ENCODE data around the gene STAT1. TPM values are rescaled to one million over a fixed set of nuclear protein-coding genes. Genes with fewer than 3 reads are reported as not detected.

STAT1 gene
- total RNA-seq, 1 donor from 2014 or later: 29.8 TPM

DNA sequence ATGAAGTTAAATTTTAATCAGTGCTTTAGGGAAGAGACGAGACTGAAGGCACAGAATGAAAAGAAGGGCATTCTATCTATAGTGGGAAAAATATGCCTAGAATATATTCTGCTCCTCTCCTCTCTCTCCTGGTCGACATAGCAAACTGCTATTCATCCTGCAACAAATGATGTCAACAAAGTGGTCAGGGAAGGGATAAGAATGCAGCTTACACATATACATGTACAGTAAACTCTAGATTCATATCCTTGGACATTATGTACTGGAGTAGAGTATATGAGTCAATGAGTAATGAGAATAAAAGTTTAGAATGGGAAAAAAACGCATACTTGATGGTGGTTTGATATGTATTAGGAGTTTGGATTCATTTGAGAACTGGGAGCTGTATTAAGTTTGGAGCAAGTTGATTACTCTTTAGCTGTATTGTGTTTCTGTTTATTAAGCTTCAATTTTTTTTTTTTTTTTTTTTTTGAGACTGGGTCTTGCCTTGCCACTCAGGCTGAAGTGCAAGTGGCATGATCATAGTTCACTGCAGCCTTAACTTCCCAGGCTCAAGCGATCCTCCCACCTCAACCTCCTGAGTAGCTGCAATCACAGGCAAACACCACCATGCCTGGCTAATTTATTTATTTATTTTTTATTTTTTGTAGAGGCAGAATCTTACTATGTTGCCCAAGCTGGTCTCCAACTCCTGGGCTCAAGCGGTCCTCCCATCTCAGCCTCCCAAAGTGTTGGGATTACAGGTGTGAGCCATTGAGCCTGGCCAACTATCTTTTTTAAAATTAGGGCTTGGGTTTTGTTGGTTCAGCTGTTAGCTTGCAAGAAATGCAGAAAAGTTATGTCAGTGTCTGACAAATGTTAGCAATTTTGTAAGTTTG lies 53.8 kb downstream of the STAT1 start:
- no peak for DNase-seq

DNA sequence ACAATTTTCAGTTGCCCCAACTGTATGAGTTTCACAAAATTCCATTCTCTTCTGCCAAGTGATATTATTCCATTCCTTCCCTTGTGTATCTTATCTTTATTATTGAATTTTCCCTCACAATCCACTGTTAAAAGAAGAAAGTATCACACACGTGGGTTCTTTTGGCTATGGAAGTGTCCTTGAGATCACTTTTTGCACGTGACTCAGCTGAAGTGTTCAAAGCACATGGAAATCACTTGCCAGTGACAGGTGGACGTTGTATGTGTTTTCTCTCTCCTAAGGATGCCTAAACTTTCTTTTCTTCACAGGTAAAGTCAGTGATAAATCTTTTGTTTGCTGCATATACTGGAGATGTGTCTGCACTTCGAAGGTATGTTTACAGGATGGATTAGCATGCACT lies 60.7 kb downstream of the STAT1 start:
- no peak for DNase-seq

DNA sequence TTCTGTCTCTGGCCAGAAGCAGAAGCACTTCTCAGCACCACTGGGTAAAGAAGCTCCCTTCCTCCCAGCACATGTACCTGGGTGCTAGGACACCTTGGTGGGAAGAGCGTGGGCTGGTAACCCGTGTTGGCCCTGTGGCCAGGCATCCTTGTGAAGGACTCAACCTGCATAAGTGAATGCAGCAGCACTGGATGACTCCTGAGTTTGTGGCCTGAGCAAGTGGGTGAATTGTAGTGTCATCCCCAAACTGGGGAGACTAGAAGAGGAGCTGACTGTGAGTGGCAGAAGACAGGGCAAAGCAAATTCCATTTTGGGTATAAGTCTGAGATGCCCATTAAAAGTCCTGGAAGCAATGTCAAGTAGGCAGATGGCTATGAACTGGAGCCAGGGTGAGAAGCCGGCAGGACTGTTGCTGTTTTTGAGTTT lies 63.4 kb downstream of the STAT1 start:
- DNase-seq: no peak

DNA sequence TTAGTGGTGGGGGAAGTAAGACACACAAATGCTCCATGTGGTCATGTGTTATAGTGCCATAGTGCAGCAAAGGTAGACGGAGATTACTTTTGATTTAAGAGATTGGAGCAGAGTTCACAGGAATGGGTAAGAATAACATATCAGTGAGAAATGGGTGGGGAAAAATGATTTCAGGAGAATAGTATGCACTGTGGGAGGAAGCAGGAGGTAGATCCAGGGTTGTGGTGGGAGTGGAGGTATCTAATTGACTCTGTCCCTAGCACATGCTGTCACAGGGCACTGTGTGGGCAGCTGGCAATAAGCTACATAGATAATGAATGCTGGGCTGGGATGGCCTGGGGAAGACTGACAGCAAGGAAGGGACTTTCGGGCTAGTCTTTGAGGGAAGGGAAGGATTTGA lies 65.3 kb downstream of the STAT1 start:
- no peak for DNase-seq

DNA sequence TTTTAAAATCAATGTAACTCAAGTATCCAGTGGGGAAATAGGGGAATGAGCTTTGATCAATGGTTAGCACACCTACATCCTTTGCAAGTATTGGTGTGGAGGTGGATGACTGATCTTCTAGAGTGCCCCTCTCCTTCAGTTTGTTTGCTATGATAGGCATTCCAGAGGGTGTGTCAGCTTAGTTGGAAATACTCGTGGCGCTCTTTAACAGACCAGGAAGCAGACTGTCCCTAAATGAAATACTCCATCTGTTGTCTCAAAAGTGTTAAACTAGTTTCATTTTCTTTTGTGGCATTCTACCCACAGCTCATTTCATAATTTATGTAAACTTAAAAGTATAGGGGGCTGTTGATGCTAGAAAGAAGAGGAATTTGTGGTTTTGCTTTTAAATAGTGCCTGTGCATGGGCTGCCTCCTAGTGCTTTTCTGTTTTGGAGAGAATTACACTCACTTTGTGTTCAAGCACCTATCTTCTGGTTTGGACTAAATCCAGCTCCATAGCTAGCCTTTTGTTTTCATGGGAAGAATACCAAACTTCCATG lies 66.2 kb downstream of the STAT1 start:
- DNase-seq: no peak

DNA sequence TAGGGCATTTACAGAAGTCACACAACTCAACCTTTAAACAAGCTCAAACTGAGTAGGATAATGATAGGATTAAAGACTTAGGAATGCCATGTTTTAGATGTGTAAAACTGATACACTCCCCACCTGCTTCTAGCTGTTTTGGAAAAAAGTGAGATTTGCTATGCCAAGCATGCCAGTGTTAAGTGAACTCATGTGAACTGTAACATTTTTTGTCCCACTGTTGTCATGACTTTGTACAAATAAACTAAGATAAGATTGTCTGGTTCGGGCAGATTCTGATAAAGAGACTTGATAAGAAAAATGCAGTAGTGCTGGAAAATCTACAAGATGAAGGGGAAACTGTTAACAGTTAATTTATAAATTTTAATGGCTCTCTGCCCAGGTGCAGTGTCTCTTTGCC lies 66.8 kb downstream of the STAT1 start:
- DNase-seq: no peak

DNA sequence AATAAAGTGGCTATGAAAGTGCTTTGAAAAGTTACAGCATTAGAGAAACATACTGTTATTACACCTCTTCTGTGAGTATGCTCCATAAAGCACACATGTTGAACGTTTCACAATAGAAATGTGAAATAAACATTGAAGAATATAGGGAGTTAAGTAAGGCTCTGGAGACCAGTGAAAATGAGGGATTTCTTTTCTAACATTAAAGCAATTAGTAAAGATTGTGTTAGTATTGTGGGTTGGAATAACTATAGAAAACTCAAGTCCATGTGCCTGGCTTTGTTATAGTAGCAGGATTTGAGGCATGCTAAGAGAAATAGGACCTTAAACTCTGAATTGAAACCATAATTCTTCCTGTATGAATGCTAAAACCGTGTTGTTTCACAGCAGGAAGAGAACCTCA lies 70.3 kb downstream of the STAT1 start:
- no peak for DNase-seq

DNA sequence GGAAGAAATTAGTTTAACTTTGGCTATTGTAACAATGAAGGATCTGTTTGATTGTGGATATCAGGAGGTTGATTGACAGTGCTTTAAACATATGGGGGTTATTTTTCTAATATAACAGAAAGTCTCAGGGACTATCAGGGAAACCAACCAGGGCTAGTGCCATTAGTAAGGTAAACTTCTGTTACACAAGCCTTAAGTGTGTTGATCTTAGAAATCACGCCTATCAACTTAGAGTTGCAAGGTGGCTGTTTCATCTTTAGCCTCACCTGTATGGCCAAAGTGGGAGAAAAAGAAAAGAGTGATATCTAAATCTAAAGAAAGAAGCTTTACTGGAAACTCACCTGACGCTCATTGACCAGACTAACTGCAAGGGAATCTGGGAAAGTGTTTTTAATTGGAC lies 71.3 kb downstream of the STAT1 start:
- DNase-seq: no peak

DNA sequence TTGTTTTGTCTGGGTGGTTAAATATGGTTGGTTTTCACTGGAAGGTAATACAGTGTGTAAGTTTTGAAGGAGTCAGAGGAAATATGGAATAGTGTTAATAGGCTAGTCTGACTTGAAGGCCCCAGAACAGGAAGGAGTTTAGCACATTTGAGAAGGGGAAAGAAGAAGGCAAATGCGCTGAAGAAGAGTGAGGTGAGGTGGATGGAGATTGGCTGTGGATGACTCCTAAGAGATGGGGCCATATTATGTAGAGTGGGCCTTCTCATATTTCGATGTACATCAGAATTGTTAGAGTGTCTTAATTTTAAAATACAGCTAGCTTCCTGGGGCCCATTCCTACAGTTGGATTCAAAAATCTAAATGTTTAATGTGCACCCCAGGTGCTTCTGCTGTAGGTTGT lies 72.4 kb downstream of the STAT1 start:
- DNase-seq: no peak

DNA sequence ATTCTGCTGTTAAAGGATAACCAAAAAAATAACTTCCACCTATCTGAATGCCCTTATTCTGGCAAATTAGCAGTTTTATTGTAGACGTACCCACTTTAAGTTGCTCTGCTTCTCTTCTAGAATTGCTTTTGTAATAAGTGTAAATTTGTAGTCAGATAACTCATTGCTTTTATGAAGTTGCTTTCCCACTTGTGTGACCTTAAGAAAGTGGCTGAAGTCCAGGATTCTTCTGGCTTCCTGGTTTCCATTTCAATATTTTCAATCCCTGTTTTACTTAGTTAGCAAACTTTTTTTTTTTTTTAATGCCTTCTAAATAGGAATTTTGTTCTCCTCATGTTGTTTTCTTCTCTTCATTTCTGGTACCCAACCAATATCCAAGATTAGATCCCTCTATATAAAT lies 73.5 kb downstream of the STAT1 start:
- no peak for DNase-seq

DNA sequence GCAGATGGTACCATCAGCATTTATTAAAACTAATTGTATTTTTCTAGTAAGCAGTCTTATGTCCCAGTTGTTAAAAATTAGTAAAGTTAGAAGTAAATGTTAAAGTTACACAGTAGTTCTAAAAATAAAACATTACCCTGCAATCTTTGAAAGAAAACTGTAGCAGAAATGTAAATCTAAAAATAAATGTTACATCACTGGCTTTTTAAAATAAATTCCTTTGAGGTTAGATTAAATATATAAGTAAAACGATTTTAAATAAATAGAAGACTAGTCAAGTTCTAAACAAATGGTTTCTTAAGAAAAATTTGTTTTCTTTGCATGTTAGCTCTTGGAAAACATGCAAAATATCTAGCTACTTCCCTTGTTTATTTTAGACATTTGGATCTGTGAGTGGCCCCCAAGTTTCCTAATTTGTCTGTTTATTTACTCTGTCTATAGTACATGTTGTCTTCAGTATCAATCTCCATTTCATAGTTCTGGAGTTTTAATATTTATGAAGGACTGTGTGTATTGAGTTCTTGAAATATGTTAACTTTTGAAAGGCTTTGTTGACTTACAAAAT lies 75.1 kb downstream of the STAT1 start:
- no peak for DNase-seq

DNA sequence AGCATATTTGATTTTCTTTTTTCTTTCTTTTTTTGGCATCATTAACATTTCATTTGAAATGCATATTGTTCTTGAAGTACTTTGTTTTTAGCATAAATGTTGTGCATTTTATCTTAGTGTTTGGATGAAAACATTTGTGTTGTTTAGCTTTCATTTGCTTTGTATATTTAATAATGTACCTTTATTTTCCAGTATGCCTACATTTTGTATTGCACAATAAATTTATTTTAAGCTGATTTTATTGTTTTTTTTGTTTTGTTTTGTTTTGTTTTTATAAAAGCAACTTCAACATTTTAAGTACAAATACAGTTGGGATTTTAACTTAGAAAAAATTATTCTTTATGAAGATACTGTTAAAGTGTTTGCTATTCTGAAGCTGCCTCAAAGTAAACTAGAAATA lies 78.9 kb downstream of the STAT1 start:
- DNase-seq: no peak

DNA sequence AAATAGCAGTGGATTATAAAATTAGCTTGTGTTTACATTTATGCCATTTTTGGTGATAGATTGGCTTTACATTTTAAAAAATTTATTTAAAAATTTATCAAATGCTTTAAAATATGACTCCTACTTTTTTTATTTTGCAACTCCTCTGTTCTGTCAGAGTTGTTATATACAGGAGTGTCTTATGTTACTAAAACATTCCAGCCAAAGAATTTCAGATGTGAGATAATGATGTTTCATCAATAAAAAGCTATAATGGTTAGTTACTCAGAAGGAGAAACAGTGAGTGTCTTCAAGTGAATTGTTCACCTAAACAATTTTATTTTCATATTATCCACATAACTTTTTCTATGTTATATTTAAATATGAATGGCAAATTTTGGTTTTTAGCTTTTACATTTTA lies 80.6 kb downstream of the STAT1 start:
- DNase-seq: no peak

DNA sequence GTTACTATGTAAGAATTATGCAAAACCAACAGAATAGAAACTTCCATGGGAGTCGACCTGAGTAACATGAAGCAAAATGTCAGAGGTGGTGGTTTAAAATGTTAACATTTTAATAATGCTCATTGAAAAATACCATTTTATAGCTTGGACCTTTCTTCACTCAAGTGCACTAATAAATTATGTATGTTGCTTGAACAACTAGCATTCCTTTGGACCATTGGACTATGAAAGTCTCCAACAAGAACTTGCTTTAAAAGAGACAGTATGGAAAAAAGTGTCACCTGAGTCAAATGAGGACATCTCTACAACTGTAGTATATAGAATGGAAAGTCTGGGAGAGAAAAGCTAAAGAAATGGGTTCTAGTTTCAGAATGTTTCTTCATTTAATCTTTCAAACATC lies 81.5 kb downstream of the STAT1 start:
- no peak for DNase-seq

DNA sequence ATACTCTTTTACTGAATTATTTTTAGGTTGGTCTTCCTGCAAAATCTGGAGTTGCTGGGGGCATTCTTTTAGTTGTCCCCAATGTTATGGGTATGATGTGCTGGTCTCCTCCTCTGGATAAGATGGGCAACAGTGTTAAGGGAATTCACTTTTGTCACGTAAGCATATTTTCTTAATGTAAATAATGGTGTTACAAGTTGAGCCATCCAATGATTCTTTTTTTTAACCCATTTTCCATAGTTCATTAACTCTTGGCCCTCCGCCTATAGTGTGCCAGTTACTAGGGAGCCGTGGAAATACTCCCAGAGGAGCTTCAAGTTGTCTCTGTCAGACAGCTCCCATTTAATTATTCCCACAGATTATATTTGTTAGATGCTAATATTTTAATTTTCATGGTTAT lies 83.6 kb downstream of the STAT1 start:
- no peak for DNase-seq

DNA sequence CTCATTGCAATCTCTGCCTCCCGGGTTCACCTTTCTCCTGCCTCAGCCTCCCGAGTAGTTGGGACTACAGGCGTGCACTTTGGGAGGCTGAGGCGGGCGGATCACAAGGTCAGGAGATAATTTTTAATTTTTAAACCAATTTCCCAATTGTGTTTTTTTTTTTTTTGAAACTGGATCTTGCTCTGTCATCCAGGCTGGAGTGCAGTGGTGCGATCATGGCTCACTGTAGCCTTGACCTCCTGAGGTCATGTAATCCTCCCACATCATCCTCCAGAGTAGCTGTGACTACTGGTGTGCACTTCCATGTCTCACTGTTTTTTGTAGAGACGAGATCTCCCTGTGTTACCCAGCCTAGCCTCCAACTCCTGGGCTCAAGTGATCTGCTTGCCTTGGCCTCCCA lies 84.1 kb downstream of the STAT1 start:
- DNase-seq: no peak

DNA sequence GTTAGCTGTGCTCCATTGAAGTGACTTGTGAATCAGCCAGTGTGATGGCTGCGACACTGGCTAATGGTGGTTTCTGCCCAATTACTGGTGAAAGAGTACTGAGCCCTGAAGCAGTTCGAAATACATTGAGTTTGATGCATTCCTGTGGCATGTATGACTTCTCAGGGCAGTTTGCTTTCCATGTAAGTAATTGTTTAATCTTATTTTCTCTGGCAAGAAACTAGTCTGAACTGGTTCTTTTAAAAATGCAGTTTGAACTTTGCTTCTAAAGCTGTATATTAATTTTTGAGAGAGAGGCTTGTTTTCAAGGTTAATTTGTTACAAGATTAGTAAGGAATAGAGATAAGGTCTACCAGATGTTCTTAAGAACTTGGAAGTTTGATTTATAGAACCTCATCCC lies 86.7 kb downstream of the STAT1 start:
- DNase-seq: no peak

DNA sequence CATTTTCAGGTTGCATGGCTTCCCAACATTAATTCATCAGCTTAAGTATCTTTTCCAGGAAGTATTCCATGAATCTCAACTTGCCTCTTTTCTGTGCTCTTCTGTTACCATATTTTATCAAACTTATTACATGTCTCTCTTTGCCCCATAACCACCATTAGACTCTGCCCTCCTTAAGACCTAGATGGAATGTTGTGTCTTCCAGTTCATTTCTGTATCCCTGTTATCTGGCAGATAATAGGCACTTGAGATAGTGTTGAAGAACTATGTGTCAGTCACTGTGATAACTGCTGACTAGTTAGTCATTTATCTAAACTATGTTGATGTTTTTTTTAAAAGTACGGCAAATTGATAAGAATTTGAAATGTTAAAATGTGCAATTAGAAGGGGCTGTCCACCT lies 91.6 kb downstream of the STAT1 start:
- DNase-seq: no peak

DNA sequence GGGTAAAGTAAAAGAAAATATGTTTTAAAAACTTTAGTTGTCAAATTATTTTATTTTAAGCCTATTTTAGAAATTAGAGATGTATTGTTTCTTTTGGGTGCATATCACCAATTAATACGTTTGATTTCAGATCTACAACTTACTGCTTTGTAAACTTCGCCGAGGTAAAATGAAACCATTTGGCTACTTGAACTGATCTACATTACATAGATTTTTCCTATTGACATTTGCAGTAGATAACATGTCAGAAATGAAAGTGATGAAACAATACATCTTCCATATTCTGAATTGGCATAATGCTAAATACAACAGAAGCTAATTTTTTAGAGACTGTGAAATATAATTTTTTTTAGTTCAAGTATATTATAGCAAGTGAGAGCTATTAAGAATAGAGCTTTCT lies 93.9 kb downstream of the STAT1 start:
- DNase-seq: no peak

Other genes starting within 250 kb of the STAT1 start
- 207 TPM for gene GLS, start 133.3 kb downstream of the STAT1 start, total RNA-seq
- gene STAT4, start 136.8 kb upstream of the STAT1 start, total RNA-seq: 1.2 TPM
- 49.4 TPM for gene MYO1B, start 231.2 kb upstream of the STAT1 start, total RNA-seq

All from occipital lobe (tissue), 2 donors.